IPS DF 6.9 (cell line): ENCODE measurements around the gene TICAM1.
"Not testable (repeated sequence)": the region's sequence is repeated elsewhere in the genome, so short reads cannot be mapped to it uniquely, and the experiment has no call there.

Experiments used
- DNase-seq: peaks from one replicate; pipeline ENCODE4 v3.0.0-alpha.2; 2013; ENCODE audit warnings: low read depth, low spot score
- H3K27ac ChIP-seq: one replicate; pipeline ENCODE4 v1.5.1; 2013; ENCODE audit warnings: low read length, control low read depth
- H3K27me3 ChIP-seq: 2 replicates; pipeline ENCODE4 v1.6.1; 2013; ENCODE audit warnings: mild to moderate bottlenecking, low read length; ENCODE audit not compliant: control insufficient read depth, insufficient read depth
- H3K36me3 ChIP-seq: 2 replicates; pipeline ENCODE4 v1.6.1; 2013; ENCODE audit warnings: low read length; ENCODE audit not compliant: control insufficient read depth, insufficient read depth
- H3K4me1 ChIP-seq: 2 replicates; pipeline ENCODE4 v1.6.1; 2013; ENCODE audit warnings: low read length; ENCODE audit not compliant: control insufficient read depth, insufficient read depth
- H3K4me3 ChIP-seq: 2 replicates; pipeline ENCODE4 v1.5.1; 2013; ENCODE audit warnings: mild to moderate bottlenecking, low read length
- H3K9me3 ChIP-seq: 2 replicates; pipeline ENCODE4 v1.6.1; 2013; ENCODE audit warnings: low read length, inconsistent platforms; ENCODE audit not compliant: control insufficient read depth, insufficient read depth
- WGBS: extraction: QIAGEN DNeasy Blood & Tissue Kit; methylation state at CpG from one replicate; pipeline ENCODE4 v1.1.7; 2013; ENCODE audit warnings: mixed read lengths, missing lambda C conversion rate; ENCODE audit not compliant: insufficient read length, insufficient coverage; 5-methylcytosine and 5-hydroxymethylcytosine counted together

Gene TICAM1

DNA sequence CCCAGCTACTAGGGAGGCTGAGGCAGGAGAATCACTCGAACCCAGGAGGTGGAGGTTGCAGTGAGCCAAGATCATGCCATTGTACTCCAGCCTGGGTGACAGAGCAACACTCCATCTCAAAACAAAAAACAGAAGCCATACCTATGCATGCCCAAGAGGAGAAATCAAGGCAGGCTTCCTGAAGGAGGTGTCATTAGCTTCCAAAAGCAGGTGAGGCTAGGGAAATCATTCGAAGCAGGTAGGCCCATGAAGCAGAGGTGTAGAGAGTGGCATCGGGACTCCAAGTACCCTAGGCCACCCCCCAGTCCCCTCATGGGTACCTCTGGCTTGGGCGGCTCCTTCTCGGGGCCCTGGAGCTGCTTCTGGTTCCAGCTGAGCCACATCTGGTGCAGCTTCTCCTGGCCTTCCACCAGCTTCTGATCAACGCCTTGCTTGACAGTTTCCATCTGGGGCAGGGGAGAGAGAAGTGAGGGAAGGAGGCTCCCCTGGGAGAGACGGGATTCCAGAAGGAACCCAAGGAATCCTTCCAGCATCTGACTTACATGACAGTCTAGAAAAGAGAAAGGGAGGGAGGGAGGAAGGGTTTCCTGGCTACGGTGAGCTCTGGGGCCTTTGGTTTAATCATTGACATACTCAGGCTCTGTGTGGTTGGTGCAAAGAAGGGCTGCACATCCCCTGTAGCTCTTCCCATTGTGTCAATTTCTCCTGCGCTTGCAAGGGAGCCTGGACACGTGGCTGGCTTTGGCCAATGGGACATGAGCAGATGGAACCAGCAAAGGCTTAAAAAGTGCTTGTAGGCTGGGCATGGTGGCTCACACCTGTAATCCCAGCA, 13.1 kb upstream of the TICAM1 start:
- H3K4me3 ChIP-seq, result no peak overlapping the region
- no peaks in the 10 kb centered on the region; the same call in 1 of the 2 replicates for H3K4me1 ChIP-seq
- no peaks in the 10 kb centered on the region for H3K27me3 ChIP-seq
- WGBS, result no CpG with 5 or more reads among the region's 10 CpGs
- DNase-seq, result no peak
- peaks cover 17% of the 10 kb centered on the region for H3K36me3 ChIP-seq
- no peak overlapping the region for H3K27ac ChIP-seq
- no peaks in the 10 kb centered on the region for H3K9me3 ChIP-seq

DNA sequence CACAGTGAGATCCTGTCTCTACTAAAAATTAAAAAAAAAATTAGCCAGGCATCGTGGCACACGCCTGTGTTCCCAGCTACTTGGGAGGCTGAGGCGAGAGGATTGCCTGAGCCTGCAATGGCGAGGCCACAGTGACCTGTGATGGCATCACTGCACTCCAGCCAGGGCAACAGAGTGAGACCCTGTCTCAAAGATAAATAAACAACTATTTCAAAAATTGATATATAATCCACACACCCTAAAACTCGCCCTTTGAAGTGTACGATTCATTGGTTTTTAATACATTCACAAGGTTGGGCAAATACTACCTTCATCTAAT, 12.1 kb upstream of the TICAM1 start:
- Histone ChIP-seq H3K27ac (no peak overlapping the region), H3K9me3 (no peaks in the 10 kb centered on the region), H3K4me3 (no peak overlapping the region), H3K36me3 (peaks cover 22% of the 10 kb centered on the region), H3K27me3 (no peaks in the 10 kb centered on the region), H3K4me1 (no peaks in the 10 kb centered on the region; the same call in 1 of the 2 replicates)
- DNase-seq, result no peak
- 100% methylated on average over 1 of the region's 6 CpGs for WGBS

DNA sequence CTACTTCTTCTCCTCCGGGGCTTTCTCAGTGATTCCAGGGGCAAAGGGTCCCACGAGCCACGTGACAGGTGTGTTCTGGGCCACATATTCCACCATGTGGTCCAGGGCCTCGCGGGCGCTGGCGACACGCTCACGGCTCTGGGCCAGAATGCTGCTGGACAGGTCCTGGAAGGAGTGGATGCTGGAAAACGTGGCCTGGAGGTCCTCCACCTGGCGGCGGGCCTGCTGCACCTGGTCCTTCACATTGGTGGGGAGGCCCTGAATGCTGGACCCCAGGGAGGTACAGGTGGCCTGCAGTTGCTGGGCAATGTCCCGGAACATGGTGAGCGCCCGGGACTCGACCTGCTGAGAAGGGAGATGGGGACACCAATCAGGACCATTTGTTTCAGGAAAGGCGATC, 7.7 kb upstream of the TICAM1 start:
- no peak for DNase-seq
- Histone ChIP-seq H3K36me3 (peaks cover 8% of the 10 kb centered on the region), H3K4me1 (no peaks in the 10 kb centered on the region; the same call in 1 of the 2 replicates), H3K27me3 (no peaks in the 10 kb centered on the region), H3K9me3 (no peaks in the 10 kb centered on the region), H3K4me3 (no peak overlapping the region), H3K27ac (no peak overlapping the region)
- no CpG with 5 or more reads among the region's 17 CpGs for WGBS

DNA sequence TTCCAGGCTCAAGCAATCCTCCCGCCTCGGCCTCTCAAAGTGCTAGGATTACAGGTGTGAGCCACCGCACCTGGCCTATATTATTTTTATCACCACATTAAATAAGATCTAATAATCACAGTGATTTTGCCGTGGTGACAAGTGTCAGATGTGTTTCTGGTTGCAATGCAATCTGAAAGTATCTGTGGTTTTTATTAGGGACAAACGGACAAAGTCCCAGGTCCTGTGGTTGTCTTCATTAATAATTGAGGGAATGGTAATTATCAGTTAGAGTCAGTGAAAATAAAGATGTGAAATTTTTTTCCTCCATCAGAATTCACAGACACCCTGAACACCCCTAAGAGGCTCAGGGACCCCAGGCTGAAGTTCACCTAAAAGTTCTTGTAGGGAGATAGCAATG, 1.3 kb upstream of the TICAM1 start:
- no CpG with 5 or more reads among the region's 5 CpGs for WGBS
- H3K36me3 ChIP-seq, result no peaks in the 10 kb centered on the region
- H3K27ac ChIP-seq, result no peak overlapping the region
- H3K4me3 ChIP-seq, result no peak overlapping the region
- peaks cover 5% of the 10 kb centered on the region; the same call in 1 of the 2 replicates for H3K27me3 ChIP-seq
- no peaks in the 10 kb centered on the region for H3K9me3 ChIP-seq
- H3K4me1 ChIP-seq, result no peaks in the 10 kb centered on the region
- no peak for DNase-seq

DNA sequence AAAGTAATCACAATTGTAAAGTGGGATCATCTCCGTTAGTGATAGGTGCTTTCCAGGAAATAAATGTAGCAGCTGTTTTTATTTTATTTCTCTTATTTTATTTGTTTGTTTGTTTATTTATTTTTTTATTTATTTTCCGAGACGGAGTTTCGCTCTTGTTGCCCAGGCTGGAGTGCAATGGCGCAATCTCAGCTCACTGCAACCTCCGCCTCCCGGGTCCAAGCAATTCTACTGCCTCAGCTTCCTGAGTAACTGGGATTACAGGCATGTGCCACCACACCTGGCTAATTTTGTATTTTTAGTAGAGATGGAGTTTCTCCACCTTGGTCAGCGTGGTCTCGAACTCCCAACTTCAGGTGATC, 448 bp upstream of the TICAM1 start:
- peak overlapping the region; percentile 60; the same call in 1 of the 2 replicates for H3K4me3 ChIP-seq
- not testable (repeated sequence) for H3K27me3 ChIP-seq, H3K4me1 ChIP-seq, H3K27ac ChIP-seq, DNase-seq, H3K9me3 ChIP-seq, H3K36me3 ChIP-seq
- whole genome bisulfite sequencing, result no CpG with 5 or more reads among the region's 9 CpGs

DNA sequence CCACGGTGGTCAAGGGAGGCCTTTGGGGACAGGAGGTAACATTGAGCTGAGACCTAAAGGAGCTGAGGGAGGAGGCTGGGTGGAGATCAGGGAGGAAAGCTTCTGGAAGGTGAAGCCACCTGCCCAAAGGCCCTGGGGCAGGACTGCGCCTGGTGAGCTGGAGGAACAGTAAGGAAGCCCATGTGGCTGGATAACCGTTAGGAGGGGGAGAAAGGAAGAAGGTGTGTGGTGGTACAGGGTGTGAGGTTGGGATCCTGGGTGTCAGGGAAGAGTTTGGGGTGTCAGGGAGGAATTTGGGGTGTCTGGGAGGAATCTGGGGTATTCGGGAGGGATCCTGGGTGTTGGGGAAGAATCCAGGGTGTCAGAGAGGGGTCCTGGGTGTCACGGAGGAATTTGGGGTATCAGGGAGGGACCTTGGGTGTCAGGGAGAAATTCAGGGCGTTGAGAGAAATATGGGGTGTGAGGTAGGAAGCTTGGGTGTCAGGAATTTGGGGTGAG, 695 bp downstream of the TICAM1 start:
- no peak for DNase-seq
- no peaks in the 10 kb centered on the region for H3K36me3 ChIP-seq
- H3K27me3 ChIP-seq, result peaks cover 5% of the 10 kb centered on the region; the same call in 1 of the 2 replicates
- H3K27ac ChIP-seq, result no peak overlapping the region
- 100% methylated on average over 1 of the region's 6 CpGs for WGBS
- no peaks in the 10 kb centered on the region for H3K4me1 ChIP-seq
- no peaks in the 10 kb centered on the region for H3K9me3 ChIP-seq
- H3K4me3 ChIP-seq, result no peak overlapping the region

DNA sequence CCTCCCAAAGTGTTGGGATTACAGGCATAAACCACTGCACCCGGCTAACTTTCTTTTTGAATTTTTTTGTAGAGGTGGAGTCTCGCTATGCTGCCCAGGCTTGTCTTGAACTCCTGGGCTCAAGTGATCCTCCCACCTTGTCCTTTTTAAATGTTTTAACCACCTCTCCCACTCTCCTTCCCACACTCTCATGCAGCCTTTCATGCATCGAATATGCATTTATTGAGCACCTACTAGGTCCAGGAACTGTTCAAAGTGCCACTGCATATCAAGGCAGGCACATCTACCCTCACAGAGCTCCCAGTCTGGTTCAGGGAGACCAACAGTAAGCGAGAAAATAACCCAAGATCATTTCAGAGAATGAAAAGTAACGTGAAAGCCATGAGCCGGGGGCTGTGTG, 1.2 kb downstream of the TICAM1 start:
- Histone ChIP-seq H3K9me3 (no peaks in the 10 kb centered on the region), H3K36me3 (no peaks in the 10 kb centered on the region), H3K27ac (no peak overlapping the region), H3K4me3 (no peak overlapping the region), H3K4me1 (no peaks in the 10 kb centered on the region), H3K27me3 (peaks cover 5% of the 10 kb centered on the region; the same call in 1 of the 2 replicates)
- no peak for DNase-seq
- no CpG with 5 or more reads among the region's 6 CpGs for WGBS

DNA sequence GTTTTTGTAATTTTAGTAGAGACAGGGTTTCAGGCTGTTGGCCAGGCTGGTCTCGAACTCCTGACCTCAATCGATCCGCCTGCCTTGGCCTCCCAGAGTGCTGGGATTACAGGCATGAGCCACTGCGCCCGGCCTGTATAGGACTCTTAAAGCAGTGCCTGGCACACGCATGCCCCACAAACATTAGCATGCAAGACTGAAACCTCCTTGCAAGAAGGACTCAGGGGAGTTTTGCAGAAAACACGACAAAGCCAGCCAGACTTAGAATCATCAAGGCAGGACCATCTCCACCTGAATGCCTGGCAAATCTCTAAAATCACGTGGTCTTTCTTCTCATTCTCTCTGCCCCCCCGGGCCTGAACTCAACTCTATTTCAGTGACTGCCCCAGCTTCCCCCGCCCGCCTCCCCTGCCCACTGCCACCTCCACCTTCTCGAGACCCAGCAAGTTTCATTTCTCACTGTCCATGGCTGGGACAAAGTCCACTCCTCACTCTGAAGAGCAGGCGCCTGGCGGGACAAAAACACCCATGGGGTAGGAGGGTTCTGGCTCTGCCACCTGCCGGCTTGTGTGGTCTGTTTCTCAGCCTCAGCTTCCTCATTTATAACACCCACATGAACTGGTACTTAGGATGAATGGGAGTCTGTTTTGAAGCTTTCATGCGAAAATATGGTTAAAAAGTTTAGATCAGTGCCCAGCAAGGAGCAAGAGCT, 2.4 kb downstream of the TICAM1 start:
- Histone ChIP-seq H3K4me1 (no peaks in the 10 kb centered on the region), H3K4me3 (no peak overlapping the region), H3K9me3 (no peaks in the 10 kb centered on the region), H3K27ac (no peak overlapping the region), H3K27me3 (peaks cover 5% of the 10 kb centered on the region; the same call in 1 of the 2 replicates), H3K36me3 (no peaks in the 10 kb centered on the region)
- DNase-seq, result no peak
- no CpG with 5 or more reads among the region's 16 CpGs for WGBS

DNA sequence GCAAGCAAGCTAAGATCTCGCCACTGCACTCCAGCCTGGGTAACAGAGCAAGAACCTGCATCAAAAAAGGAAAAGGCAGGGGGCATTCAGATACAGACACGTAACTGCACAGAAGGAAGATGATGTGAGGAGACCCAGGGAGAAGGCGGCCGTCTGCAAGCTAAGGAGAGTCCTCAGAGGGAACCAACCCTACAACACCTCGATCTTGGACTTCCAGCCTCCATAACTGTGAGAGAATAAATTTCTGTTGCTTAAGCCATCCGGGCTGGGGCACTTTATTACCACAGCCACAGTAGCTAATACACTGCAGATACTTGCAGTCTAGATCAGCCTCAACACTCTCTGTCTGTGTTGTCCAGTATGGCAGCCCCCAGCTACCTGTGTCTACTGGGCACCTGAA, 7.9 kb downstream of the TICAM1 start:
- Histone ChIP-seq H3K36me3 (no peaks in the 10 kb centered on the region), H3K9me3 (no peaks in the 10 kb centered on the region), H3K27ac (no peak overlapping the region), H3K27me3 (no peaks in the 10 kb centered on the region), H3K4me3 (no peak overlapping the region), H3K4me1 (no peaks in the 10 kb centered on the region)
- WGBS, result no CpG with 5 or more reads among the region's 6 CpGs
- no peak for DNase-seq

DNA sequence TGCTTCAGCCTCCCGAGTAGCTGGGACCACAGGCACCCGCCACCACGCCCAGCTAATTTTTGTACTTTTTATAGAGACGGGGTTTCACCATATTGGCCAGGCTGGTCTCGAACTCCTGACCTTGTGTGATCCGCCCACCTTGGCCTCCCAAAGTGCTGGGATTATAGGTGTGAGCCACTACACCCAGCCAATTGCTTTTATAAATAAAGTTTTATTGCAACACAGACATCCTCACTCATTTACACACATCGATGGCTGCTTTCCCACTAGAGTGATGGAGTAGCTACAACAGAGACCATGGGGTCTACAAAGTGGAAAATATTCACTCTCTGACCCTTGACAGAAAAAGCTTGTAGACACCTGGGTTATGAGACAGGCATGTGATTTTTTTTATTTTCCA, 9.2 kb downstream of the TICAM1 start:
- no CpG with 5 or more reads among the region's 7 CpGs for WGBS
- not testable (repeated sequence) for H3K36me3 ChIP-seq, DNase-seq, H3K9me3 ChIP-seq, H3K27me3 ChIP-seq, H3K4me3 ChIP-seq, H3K27ac ChIP-seq, H3K4me1 ChIP-seq
